ENCODE measurements around the gene GABRP. TPM values are rescaled to one million over a fixed set of nuclear protein-coding genes. Genes with fewer than 3 reads are reported as not detected.

The GABRP gene
- total RNA-seq, 6 donors from 2014 or later: 0.20 to 5.3 (median 0.28) TPM; not detected in 2

DNA sequence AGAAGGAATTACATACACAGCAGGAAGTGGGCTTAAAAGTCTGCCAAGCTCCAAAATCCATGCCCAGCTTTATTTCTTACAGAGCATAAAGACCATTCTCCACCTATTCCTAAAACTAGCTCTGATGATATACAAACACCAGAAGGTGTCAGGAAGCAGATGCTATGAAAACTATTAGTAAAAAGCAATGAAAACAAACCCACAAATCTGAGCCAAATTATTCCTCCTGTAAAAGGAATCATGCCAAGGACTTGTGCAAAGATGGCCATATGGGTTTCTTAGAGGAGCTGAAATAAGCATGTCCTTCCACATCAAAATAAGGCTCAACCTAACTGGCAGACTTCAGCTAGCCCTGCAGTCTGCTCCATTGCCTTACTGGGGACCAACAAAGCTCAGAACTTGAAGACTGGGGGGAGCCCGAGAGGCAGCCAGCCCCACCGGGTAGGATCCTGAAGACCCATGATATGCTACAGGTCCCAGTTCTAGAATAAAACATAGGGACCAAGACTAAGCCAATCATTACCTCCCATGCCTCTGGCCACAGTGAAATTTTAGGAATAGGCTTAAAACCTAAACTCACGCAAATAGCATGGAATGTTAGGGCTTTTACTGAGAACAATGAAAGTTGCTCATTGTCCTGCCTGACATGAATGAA lies 42.8 kb upstream of the GABRP start:
- H3K36me3 ChIP-seq: no peaks in the 10 kb centered on the region
- no peak for DNase-seq
- H3K9me3 ChIP-seq: peaks cover 0 to under 1% (median under 1%) of the 10 kb centered on the region in 4 donors
- no peaks in the 10 kb centered on the region for H3K27me3 ChIP-seq
- TF ChIP-seq EP300 (IDR thresholded peaks at IDR 0.05) (no peak), POLR2A (IDR thresholded peaks at IDR 0.05) (no peak), POLR2AphosphoS5 (IDR thresholded peaks at IDR 0.05) (no peak)
- TF ChIP-seq, protein P1, sequence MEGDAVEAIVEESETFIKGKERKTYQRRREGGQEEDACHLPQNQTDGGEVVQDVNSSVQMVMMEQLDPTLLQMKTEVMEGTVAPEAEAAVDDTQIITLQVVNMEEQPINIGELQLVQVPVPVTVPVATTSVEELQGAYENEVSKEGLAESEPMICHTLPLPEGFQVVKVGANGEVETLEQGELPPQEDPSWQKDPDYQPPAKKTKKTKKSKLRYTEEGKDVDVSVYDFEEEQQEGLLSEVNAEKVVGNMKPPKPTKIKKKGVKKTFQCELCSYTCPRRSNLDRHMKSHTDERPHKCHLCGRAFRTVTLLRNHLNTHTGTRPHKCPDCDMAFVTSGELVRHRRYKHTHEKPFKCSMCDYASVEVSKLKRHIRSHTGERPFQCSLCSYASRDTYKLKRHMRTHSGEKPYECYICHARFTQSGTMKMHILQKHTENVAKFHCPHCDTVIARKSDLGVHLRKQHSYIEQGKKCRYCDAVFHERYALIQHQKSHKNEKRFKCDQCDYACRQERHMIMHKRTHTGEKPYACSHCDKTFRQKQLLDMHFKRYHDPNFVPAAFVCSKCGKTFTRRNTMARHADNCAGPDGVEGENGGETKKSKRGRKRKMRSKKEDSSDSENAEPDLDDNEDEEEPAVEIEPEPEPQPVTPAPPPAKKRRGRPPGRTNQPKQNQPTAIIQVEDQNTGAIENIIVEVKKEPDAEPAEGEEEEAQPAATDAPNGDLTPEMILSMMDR (IDR thresholded peaks at IDR 0.05): no peak
- no peak for ATAC-seq (ENCODE audit: low FRiP score in 2 of 2)
- H3K4me3 ChIP-seq: no peak overlapping the region
- no peak overlapping the region for H3K27ac ChIP-seq
- peaks cover 14 to 19% (median 18%) of the 10 kb centered on the region in 4 donors for H3K4me1 ChIP-seq
- 67 to 100% methylated on average over 3 of the region's 3 CpGs for WGBS, 2 donors

DNA sequence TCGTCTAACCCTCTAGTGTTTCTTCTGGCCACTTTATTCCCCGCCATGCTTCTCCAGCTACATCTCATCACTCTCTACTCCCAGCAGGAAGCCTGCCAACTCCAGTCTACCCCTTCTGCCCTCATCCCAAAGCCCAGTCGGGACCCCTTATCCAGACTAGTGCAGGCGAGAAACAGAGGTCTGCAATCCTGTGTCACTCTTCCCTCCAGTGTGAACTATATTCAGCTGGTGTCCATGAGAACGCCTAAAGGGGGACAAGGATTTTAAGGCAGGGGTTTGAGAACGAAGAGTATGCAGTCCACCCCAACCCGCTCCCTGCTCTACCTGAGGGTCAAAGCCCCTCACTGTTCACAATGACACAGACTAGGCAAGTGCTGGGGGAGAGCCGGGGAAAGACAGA lies 41.7 kb upstream of the GABRP start:
- Histone ChIP-seq H3K4me1 (peaks cover 21 to 25% (median 24%) of the 10 kb centered on the region in 4 donors), H3K4me3 (no peak overlapping the region), H3K9me3 (no peaks in the 10 kb centered on the region), H3K27me3 (no peaks in the 10 kb centered on the region), H3K27ac (no peak overlapping the region), H3K36me3 (no peaks in the 10 kb centered on the region)
- no peak for TF ChIP-seq EP300 (IDR thresholded peaks at IDR 0.05)
- TF ChIP-seq, protein P1 (IDR thresholded peaks at IDR 0.05): no peak
- no peak for TF ChIP-seq POLR2A (IDR thresholded peaks at IDR 0.05)
- no peak for TF ChIP-seq POLR2AphosphoS5 (IDR thresholded peaks at IDR 0.05)
- WGBS, 2 donors: 80 to 85% methylated on average over 8 of the region's 8 CpGs
- ATAC-seq (ENCODE audit: low FRiP score in 2 of 2) (no peak), DNase-seq (no peak)

DNA sequence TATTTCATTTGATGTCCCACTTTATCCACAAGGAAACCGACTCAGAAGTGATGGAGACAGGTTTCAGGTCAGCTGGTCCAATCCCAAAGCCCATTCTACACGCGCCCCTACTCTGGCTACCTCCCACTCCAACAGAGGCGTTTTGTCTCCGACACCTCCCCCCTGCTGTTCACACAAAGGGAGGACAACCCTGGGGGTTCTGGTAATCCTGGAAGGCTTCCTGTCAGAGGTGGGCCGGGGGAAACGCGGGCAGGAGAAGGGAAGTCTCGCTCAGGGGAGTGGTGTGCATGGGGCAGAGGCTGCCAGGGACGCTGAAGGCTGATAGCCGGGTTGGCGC lies 39.7 kb upstream of the GABRP start:
- Histone ChIP-seq H3K27me3 (no peaks in the 10 kb centered on the region), H3K9me3 (no peaks in the 10 kb centered on the region), H3K36me3 (no peaks in the 10 kb centered on the region), H3K27ac (no peak overlapping the region), H3K4me1 (peaks cover 21 to 31% (median 25%) of the 10 kb centered on the region in 4 donors), H3K4me3 (no peak overlapping the region)
- DNase-seq (no peak), ATAC-seq (ENCODE audit: low FRiP score in 2 of 2) (no peak)
- TF ChIP-seq, protein P1 (IDR thresholded peaks at IDR 0.05): no peak
- WGBS, 2 donors: 13 to 15% methylated on average over 12 of the region's 12 CpGs

DNA sequence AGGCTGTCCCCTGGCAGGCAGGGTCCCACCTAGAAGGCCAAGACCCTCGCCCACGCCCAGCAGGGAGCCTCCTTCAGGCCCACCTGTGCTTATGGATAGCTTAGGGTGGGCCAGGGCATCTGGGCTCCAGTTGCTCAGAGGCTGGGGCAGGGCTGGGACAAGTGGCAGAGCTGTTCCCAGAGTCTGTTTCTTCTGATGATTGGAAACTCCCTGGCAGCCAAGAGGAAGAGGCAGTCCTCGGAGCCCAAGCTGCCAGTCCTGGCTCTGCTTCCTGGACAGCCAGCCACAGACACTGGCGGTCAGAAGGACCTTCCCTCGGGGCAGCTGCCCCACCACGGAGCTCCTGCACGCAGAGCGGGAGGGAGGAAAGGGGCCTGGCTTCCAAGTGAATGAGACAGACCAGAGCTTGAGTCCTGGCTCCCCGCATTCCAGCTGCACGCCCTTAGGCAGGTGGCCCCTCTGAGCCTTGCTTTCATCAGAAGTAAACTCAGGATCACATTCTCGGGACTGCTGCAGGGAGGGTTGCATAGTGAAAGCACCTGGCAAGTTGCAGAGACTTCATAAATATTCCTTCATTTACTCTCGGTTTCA lies 37.9 kb upstream of the GABRP start:
- peaks cover 21 to 32% (median 29%) of the 10 kb centered on the region in 4 donors for H3K4me1 ChIP-seq
- H3K27me3 ChIP-seq: no peaks in the 10 kb centered on the region
- no peak overlapping the region for H3K4me3 ChIP-seq
- no peak for TF ChIP-seq EP300 (IDR thresholded peaks at IDR 0.05)
- TF ChIP-seq, protein P1 (IDR thresholded peaks at IDR 0.05): no peak
- peak; percentile 10 to 49 for ATAC-seq (ENCODE audit: low FRiP score in 2 of 2)
- peak; percentile 51 to 54 for DNase-seq
- H3K27ac ChIP-seq: peak overlapping the region; percentile 49 to 57 (median 54)
- H3K36me3 ChIP-seq: no peaks in the 10 kb centered on the region
- no peaks in the 10 kb centered on the region for H3K9me3 ChIP-seq
- WGBS, 2 donors: 32 to 60% methylated on average over 2 to 12 of the region's 12 CpGs
